ENCODE measurements around the gene SAFB2. TPM values are rescaled to one million over a fixed set of nuclear protein-coding genes. Genes with fewer than 3 reads are reported as not detected.

The SAFB2 gene
- polyA plus RNA-seq, 1 of the 3 experiments (the other 2 are of a cell fraction), result 37.7 TPM

DNA sequence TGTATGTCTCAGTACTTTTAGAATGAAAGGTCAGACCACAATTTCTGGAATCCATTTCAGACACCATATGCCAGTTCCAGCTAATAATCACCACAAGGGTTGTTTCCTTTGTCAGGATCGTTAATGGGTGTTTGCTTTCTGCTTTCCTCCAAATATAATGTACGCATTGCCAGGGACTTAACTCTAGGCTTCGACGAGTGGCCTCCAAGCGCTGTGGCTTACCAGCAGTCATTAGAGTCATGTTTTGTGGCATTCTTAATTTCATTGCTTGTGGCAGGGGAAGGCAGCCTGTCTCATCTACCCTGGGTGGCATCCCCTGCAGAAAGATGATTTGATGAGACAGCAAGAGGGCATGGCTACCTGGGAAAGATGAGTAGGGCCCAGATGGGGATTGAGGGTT, 22.8 kb upstream of the SAFB2 start:
- H3F3A ChIP-seq (replicated peaks; ENCODE audit: insufficient read depth), result peaks cover 5% of the 10 kb centered on the region
- peaks cover 67 to 72% of the 10 kb centered on the region in 2 experiments for H3K36me3 ChIP-seq (replicated peaks in 1 of 2; ENCODE audit: control insufficient read depth in 1 of 2, insufficient read depth in 2 of 2, low read length in 1 of 2)
- H4K20me1 ChIP-seq (ENCODE audit: insufficient read depth), result peaks cover 71% of the 10 kb centered on the region
- no peaks in the 10 kb centered on the region for H3K9me3 ChIP-seq
- H3K79me2 ChIP-seq (ENCODE audit: insufficient read depth), result peaks cover 68% of the 10 kb centered on the region
- no peaks in the 10 kb centered on the region for H3K4me1 ChIP-seq (ENCODE audit: control insufficient read depth in 1 of 2, insufficient read depth in 2 of 2, low read depth in 1 of 2, low read length in 1 of 2)
- WGBS (ENCODE audit: low lambda C conversion rate), result 95% methylated on average over 5 of the region's 5 CpGs
- no peak overlapping the region for H3K4me2 ChIP-seq
- no peak overlapping the region for H3K9ac ChIP-seq
- TF ChIP-seq MXI1 (IDR thresholded peaks at IDR 0.05; ENCODE audit: low read depth, low read length) (no peak), RXRA (IDR thresholded peaks at IDR 0.05; ENCODE audit: borderline replicate concordance, low read depth) (no peak), TEAD4 (IDR thresholded peaks at IDR 0.05; ENCODE audit: borderline replicate concordance, insufficient read depth) (no peak), NRF1 (IDR thresholded peaks at IDR 0.05; ENCODE audit: low read depth, low read length) (no peak), EZH2phosphoT487 (IDR thresholded peaks at IDR 0.05; ENCODE audit: borderline replicate concordance, low read depth) (no peak), GABPA (IDR thresholded peaks at IDR 0.05; ENCODE audit: low read depth) (no peak)
- TF ChIP-seq, protein P1, sequence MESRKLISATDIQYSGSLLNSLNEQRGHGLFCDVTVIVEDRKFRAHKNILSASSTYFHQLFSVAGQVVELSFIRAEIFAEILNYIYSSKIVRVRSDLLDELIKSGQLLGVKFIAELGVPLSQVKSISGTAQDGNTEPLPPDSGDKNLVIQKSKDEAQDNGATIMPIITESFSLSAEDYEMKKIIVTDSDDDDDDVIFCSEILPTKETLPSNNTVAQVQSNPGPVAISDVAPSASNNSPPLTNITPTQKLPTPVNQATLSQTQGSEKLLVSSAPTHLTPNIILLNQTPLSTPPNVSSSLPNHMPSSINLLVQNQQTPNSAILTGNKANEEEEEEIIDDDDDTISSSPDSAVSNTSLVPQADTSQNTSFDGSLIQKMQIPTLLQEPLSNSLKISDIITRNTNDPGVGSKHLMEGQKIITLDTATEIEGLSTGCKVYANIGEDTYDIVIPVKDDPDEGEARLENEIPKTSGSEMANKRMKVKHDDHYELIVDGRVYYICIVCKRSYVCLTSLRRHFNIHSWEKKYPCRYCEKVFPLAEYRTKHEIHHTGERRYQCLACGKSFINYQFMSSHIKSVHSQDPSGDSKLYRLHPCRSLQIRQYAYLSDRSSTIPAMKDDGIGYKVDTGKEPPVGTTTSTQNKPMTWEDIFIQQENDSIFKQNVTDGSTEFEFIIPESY (IDR thresholded peaks at IDR 0.05; ENCODE audit: borderline replicate concordance, low read depth), result no peak
- TF ChIP-seq, protein P2, sequence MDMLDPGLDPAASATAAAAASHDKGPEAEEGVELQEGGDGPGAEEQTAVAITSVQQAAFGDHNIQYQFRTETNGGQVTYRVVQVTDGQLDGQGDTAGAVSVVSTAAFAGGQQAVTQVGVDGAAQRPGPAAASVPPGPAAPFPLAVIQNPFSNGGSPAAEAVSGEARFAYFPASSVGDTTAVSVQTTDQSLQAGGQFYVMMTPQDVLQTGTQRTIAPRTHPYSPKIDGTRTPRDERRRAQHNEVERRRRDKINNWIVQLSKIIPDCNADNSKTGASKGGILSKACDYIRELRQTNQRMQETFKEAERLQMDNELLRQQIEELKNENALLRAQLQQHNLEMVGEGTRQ (IDR thresholded peaks at IDR 0.05; ENCODE audit: borderline replicate concordance, low read depth, low read length), result no peak
- TF ChIP-seq, protein P3, sequence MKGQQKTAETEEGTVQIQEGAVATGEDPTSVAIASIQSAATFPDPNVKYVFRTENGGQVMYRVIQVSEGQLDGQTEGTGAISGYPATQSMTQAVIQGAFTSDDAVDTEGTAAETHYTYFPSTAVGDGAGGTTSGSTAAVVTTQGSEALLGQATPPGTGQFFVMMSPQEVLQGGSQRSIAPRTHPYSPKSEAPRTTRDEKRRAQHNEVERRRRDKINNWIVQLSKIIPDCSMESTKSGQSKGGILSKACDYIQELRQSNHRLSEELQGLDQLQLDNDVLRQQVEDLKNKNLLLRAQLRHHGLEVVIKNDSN (IDR thresholded peaks at IDR 0.05; ENCODE audit: borderline replicate concordance, low read depth), result no peak
- TF ChIP-seq, protein P4, sequence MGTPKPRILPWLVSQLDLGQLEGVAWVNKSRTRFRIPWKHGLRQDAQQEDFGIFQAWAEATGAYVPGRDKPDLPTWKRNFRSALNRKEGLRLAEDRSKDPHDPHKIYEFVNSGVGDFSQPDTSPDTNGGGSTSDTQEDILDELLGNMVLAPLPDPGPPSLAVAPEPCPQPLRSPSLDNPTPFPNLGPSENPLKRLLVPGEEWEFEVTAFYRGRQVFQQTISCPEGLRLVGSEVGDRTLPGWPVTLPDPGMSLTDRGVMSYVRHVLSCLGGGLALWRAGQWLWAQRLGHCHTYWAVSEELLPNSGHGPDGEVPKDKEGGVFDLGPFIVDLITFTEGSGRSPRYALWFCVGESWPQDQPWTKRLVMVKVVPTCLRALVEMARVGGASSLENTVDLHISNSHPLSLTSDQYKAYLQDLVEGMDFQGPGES (IDR thresholded peaks at IDR 0.05; ENCODE audit: low read depth, low read length), result no peak
- TF ChIP-seq, protein P5, sequence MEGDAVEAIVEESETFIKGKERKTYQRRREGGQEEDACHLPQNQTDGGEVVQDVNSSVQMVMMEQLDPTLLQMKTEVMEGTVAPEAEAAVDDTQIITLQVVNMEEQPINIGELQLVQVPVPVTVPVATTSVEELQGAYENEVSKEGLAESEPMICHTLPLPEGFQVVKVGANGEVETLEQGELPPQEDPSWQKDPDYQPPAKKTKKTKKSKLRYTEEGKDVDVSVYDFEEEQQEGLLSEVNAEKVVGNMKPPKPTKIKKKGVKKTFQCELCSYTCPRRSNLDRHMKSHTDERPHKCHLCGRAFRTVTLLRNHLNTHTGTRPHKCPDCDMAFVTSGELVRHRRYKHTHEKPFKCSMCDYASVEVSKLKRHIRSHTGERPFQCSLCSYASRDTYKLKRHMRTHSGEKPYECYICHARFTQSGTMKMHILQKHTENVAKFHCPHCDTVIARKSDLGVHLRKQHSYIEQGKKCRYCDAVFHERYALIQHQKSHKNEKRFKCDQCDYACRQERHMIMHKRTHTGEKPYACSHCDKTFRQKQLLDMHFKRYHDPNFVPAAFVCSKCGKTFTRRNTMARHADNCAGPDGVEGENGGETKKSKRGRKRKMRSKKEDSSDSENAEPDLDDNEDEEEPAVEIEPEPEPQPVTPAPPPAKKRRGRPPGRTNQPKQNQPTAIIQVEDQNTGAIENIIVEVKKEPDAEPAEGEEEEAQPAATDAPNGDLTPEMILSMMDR (IDR thresholded peaks at IDR 0.05), result no peak
- POLR2A ChIA-PET, result interaction anchor here (0.6 to 0.9 kb wide), 3 partner anchors 23 to 46 kb away, joined by 3 read pairs; partner anchors contain the start of genes SAFB and SAFB2
- H3K9me2 ChIP-seq, result no peaks in the 10 kb centered on the region
- CTCF ChIA-PET, result interaction anchor here (1.3 kb wide), 1 partner anchor 44 kb away, joined by 3 read pairs; no protein-coding TSS in a partner anchor
- no peaks in the 10 kb centered on the region for H3K27me3 ChIP-seq (ENCODE audit: insufficient read depth)
- H3K4me3 ChIP-seq (ENCODE audit: low read depth in 2 of 2, low read length in 1 of 2), result no peak overlapping the region
- no peak for DNase-seq
- no peak overlapping the region for H2AFZ ChIP-seq (ENCODE audit: low read depth)
- no peak overlapping the region for H3K27ac ChIP-seq (ENCODE audit: low read depth in 2 of 2, low read length in 1 of 2)
